SK-N-SH treated with all-trans-retinoic acid at 6 μM for 48 hours (cell line): ENCODE measurements around the gene KCNJ12.

Source experiments
- ATAC-seq: fragments of 200-7000 bp; cut with Tn5 transposase; 3 replicates; pipeline ENCODE4 v1.9.1; 2020; ENCODE audit warnings: mild to moderate bottlenecking, moderate library complexity
- ARNTL ChIP-seq: fragments of 450-650 bp; formaldehyde crosslinking; IDR thresholded peaks from 2 replicates; pipeline ENCODE4 v1.5.0; 2020; ENCODE audit warnings: low read depth, mild to moderate bottlenecking, moderate library complexity, borderline replicate concordance
- BACH2 ChIP-seq: fragments of 250-450 bp; sonication (Bioruptor Pico); IDR thresholded peaks from 2 replicates; pipeline ENCODE4 v1.9.0; 2021; ENCODE audit warnings: mild to moderate bottlenecking, borderline replicate concordance
- CSDC2 ChIP-seq: fragments of 250-450 bp; sonication (Bioruptor Pico); IDR thresholded peaks from 2 replicates; pipeline ENCODE4 v1.5.0; 2020; ENCODE audit warnings: mild to moderate bottlenecking, moderate library complexity
- ESRRG ChIP-seq: fragments of 250-450 bp; sonication (Bioruptor Pico); IDR thresholded peaks from 2 replicates; pipeline ENCODE4 v1.6.1; 2021; ENCODE audit warnings: mild to moderate bottlenecking
- GLIS3 ChIP-seq: fragments of 250-450 bp; sonication (Bioruptor Pico); IDR thresholded peaks from 2 replicates; pipeline ENCODE4 v1.5.0; 2020; ENCODE audit warnings: mild to moderate bottlenecking, moderate library complexity
- ISL1 ChIP-seq: fragments of 250-450 bp; sonication (Bioruptor Pico); IDR thresholded peaks from 2 replicates; pipeline ENCODE4 v2.1.2; 2022; ENCODE audit warnings: mild to moderate bottlenecking, moderate library complexity
- OSR1 ChIP-seq: fragments of 250-450 bp; sonication (Bioruptor Pico); IDR thresholded peaks from 2 replicates; pipeline ENCODE4 v1.8.0; 2022; ENCODE audit warnings: moderate library complexity, mild to moderate bottlenecking, inconsistent platforms
- PPARA ChIP-seq: fragments of 250-450 bp; sonication (Bioruptor Pico); IDR thresholded peaks from 2 replicates; pipeline ENCODE4 v1.5.0; 2020; ENCODE audit warnings: mild to moderate bottlenecking, borderline replicate concordance
- TCF4 ChIP-seq: fragments of 250-450 bp; sonication (Bioruptor Pico); IDR thresholded peaks from 2 replicates; pipeline ENCODE4 v1.8.0; 2021; ENCODE audit warnings: mild to moderate bottlenecking, moderate library complexity, borderline replicate concordance
- ZC3H10 ChIP-seq: fragments of 250-450 bp; sonication (Bioruptor Pico); IDR thresholded peaks from 2 replicates; pipeline ENCODE4 v1.5.1; 2021; ENCODE audit warnings: mild to moderate bottlenecking, moderate library complexity
- ZFP3 ChIP-seq: fragments of 250-450 bp; sonication (Bioruptor Pico); IDR thresholded peaks from 2 replicates; pipeline ENCODE4 v1.5.0; 2020; ENCODE audit warnings: mild to moderate bottlenecking, moderate library complexity
- ZFP30 ChIP-seq: fragments of 450-650 bp; formaldehyde crosslinking; IDR thresholded peaks from 2 replicates; pipeline ENCODE4 v1.5.0; 2022; ENCODE audit warnings: mild to moderate bottlenecking, moderate library complexity
- ZNF565 ChIP-seq: fragments of 450-650 bp; formaldehyde crosslinking; conservative IDR thresholded peaks from 2 replicates; pipeline ENCODE4 v1.5.0; 2020; ENCODE audit warnings: low read depth, mild to moderate bottlenecking, moderate library complexity
- ZNF70 ChIP-seq: fragments of 450-650 bp; formaldehyde crosslinking; IDR thresholded peaks from 2 replicates; pipeline ENCODE4 v1.5.0; 2020; ENCODE audit warnings: mild to moderate bottlenecking, moderate library complexity
- ZNF8 ChIP-seq: fragments of 450-650 bp; formaldehyde crosslinking; IDR thresholded peaks from 2 replicates; pipeline ENCODE4 v1.5.0; 2020; ENCODE audit warnings: mild to moderate bottlenecking, moderate library complexity
- TF ChIP-seq, protein P1 (sequence below): fragments of 250-450 bp; sonication (Bioruptor Pico); IDR thresholded peaks from 2 replicates; pipeline ENCODE4 v1.5.1; 2020; ENCODE audit warnings: low read depth, mild to moderate bottlenecking, moderate library complexity
- TF ChIP-seq, protein P2 (sequence below): fragments of 250-450 bp; sonication (Bioruptor Pico); IDR thresholded peaks from 2 replicates; pipeline ENCODE4 v1.8.0; 2020; ENCODE audit warnings: mild to moderate bottlenecking, moderate library complexity, borderline replicate concordance
- TF ChIP-seq, protein P3 (sequence below): fragments of 250-450 bp; sonication (Bioruptor Pico); IDR thresholded peaks from 2 replicates; pipeline ENCODE4 v1.8.0; 2021; ENCODE audit warnings: low read depth, mild to moderate bottlenecking, moderate library complexity, borderline replicate concordance
- TF ChIP-seq, protein P4 (sequence below): fragments of 250-450 bp; sonication (Bioruptor Pico); IDR thresholded peaks from 2 replicates; pipeline ENCODE4 v1.5.0; 2020; ENCODE audit warnings: mild to moderate bottlenecking, moderate library complexity

Gene KCNJ12

DNA sequence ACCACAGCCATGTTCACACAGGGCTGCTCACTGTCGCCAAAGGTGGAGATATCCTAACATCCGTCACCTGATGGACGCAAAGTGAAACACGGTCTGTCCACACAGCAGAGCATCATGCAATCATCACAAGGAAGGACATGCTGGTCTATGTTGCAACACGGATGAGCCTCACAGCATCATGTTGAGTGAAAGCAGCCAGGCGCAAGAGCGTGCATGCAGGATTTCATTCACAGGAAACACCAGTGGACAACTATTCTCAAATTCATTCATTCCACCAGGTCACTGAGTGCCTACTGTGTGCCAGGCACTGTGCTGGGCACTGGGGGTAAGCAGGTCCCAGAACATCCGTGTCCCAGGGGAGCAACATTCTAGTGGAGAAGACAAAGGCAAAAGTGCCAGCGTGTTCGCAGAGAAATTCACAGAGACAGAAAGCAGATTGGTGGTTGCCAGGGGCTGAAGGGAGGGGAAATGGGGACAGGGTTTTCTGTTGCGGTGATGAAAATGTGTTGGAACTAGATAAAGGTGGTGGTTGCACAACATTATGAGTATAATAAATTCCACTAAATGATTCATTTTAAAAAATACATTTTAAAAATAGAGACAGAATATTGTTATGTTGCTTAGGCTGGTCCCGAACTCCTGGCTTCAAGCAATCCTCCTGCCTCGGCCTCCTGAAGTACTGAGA, 22.7 kb upstream of the KCNJ12 start:
- no peak for ATAC-seq
- TF ChIP-seq, protein P1, sequence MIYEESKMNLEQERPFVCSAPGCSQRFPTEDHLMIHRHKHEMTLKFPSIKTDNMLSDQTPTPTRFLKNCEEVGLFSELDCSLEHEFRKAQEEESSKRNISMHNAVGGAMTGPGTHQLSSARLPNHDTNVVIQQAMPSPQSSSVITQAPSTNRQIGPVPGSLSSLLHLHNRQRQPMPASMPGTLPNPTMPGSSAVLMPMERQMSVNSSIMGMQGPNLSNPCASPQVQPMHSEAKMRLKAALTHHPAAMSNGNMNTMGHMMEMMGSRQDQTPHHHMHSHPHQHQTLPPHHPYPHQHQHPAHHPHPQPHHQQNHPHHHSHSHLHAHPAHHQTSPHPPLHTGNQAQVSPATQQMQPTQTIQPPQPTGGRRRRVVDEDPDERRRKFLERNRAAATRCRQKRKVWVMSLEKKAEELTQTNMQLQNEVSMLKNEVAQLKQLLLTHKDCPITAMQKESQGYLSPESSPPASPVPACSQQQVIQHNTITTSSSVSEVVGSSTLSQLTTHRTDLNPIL (CRISPR knock-in tag), result no peak
- no peak for TF ChIP-seq ZNF70 (CRISPR knock-in tag)
- no peak for TF ChIP-seq GLIS3 (CRISPR knock-in tag)
- TF ChIP-seq PPARA (CRISPR knock-in tag), result no peak
- TF ChIP-seq, protein P2, sequence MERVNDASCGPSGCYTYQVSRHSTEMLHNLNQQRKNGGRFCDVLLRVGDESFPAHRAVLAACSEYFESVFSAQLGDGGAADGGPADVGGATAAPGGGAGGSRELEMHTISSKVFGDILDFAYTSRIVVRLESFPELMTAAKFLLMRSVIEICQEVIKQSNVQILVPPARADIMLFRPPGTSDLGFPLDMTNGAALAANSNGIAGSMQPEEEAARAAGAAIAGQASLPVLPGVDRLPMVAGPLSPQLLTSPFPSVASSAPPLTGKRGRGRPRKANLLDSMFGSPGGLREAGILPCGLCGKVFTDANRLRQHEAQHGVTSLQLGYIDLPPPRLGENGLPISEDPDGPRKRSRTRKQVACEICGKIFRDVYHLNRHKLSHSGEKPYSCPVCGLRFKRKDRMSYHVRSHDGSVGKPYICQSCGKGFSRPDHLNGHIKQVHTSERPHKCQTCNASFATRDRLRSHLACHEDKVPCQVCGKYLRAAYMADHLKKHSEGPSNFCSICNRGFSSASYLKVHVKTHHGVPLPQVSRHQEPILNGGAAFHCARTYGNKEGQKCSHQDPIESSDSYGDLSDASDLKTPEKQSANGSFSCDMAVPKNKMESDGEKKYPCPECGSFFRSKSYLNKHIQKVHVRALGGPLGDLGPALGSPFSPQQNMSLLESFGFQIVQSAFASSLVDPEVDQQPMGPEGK, result no peak
- TF ChIP-seq, protein P3, sequence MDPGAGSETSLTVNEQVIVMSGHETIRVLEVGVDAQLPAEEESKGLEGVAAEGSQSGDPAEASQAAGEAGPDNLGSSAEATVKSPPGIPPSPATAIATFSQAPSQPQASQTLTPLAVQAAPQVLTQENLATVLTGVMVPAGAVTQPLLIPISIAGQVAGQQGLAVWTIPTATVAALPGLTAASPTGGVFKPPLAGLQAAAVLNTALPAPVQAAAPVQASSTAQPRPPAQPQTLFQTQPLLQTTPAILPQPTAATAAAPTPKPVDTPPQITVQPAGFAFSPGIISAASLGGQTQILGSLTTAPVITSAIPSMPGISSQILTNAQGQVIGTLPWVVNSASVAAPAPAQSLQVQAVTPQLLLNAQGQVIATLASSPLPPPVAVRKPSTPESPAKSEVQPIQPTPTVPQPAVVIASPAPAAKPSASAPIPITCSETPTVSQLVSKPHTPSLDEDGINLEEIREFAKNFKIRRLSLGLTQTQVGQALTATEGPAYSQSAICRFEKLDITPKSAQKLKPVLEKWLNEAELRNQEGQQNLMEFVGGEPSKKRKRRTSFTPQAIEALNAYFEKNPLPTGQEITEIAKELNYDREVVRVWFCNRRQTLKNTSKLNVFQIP (CRISPR knock-in tag), result no peak
- no peak for TF ChIP-seq ESRRG (CRISPR knock-in tag)
- no peak for TF ChIP-seq ZFP30
- TF ChIP-seq ZC3H10, result no peak
- no peak for TF ChIP-seq BACH2
- TF ChIP-seq ARNTL (CRISPR knock-in tag), result no peak
- TF ChIP-seq, protein P4, sequence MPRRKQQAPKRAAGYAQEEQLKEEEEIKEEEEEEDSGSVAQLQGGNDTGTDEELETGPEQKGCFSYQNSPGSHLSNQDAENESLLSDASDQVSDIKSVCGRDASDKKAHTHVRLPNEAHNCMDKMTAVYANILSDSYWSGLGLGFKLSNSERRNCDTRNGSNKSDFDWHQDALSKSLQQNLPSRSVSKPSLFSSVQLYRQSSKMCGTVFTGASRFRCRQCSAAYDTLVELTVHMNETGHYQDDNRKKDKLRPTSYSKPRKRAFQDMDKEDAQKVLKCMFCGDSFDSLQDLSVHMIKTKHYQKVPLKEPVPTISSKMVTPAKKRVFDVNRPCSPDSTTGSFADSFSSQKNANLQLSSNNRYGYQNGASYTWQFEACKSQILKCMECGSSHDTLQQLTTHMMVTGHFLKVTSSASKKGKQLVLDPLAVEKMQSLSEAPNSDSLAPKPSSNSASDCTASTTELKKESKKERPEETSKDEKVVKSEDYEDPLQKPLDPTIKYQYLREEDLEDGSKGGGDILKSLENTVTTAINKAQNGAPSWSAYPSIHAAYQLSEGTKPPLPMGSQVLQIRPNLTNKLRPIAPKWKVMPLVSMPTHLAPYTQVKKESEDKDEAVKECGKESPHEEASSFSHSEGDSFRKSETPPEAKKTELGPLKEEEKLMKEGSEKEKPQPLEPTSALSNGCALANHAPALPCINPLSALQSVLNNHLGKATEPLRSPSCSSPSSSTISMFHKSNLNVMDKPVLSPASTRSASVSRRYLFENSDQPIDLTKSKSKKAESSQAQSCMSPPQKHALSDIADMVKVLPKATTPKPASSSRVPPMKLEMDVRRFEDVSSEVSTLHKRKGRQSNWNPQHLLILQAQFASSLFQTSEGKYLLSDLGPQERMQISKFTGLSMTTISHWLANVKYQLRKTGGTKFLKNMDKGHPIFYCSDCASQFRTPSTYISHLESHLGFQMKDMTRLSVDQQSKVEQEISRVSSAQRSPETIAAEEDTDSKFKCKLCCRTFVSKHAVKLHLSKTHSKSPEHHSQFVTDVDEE (CRISPR knock-in tag), result no peak
- no peak for TF ChIP-seq TCF4 (CRISPR knock-in tag)
- TF ChIP-seq ZFP3 (CRISPR knock-in tag), result no peak
- TF ChIP-seq ZNF565, result no peak
- no peak for TF ChIP-seq ZNF8
- TF ChIP-seq ISL1 (CRISPR knock-in tag), result no peak
- no peak for TF ChIP-seq OSR1 (CRISPR knock-in tag)

DNA sequence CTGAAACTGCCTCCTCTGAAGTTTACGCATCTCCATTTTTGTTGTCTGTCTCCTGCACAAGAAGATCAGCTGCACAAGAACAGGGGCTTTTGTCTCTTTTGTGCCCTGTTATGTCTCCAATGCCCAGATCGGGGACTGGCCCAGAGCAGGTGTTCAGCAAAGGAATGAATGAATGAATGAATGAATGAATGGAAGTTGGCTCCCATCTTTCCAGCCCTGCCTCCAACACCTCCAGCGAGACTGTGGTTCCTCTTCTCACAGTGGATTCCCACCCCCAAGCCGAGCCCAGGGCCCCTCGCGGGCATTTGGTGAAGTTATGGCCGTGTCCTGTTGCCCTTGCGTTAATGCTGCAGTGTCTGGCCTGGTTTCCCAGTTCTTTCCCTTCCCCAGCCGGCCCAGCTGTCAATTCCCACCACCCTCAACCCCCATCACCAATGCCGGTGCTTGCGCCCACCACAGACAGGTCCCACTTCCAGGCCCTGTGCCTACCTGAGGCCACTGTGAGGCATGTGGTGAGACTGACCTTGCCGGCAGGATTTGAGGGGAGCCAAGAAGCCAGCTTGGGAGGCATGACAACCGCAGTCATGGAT, 21.3 kb upstream of the KCNJ12 start:
- no peak for TF ChIP-seq GLIS3 (CRISPR knock-in tag)
- no peak for TF ChIP-seq ZNF70 (CRISPR knock-in tag)
- TF ChIP-seq, protein P2, result no peak
- TF ChIP-seq ZNF565, result no peak
- TF ChIP-seq, protein P3 (CRISPR knock-in tag), result no peak
- no peak for TF ChIP-seq PPARA (CRISPR knock-in tag)
- no peak for TF ChIP-seq ZFP3 (CRISPR knock-in tag)
- no peak for TF ChIP-seq ESRRG (CRISPR knock-in tag)
- TF ChIP-seq ZC3H10, result no peak
- TF ChIP-seq, protein P4 (CRISPR knock-in tag), result no peak
- no peak for TF ChIP-seq OSR1 (CRISPR knock-in tag)
- TF ChIP-seq ZNF8, result no peak
- TF ChIP-seq CSDC2 (CRISPR knock-in tag), result no peak
- no peak for TF ChIP-seq BACH2
- no peak for ATAC-seq
